Endothelial cell of umbilical vein (primary cell): Measurements from ENCODE around the gene MYO1F. TPM values are rescaled to one million over a fixed set of nuclear protein-coding genes. Genes with fewer than 3 reads are reported as not detected.

Source experiments
- BruUV-seq: library from RNA; stranded (reverse); fragments of 400-500 nt; replicated peaks from 2 replicates; lab custom pipeline; 2021; lab: Mats Ljungman, UMichigan
- CTCF ChIA-PET: fragments of 300-600, 350-600 bp; sonication (Branson Sonifier 250); formaldehyde crosslinking; loops from one replicate; lab custom pipeline; 2021; ENCODE audit warnings: antibody characterized with exemption, inconsistent platforms; lab: Charles Lee
- POLR2A ChIA-PET: fragments of 300-600, 350-600 bp; sonication (Branson Sonifier 250); formaldehyde crosslinking; loops from one replicate; lab custom pipeline; 2021; ENCODE audit warnings: antibody characterized with exemption, inconsistent platforms; lab: Charles Lee
- DNase-seq: peaks from one replicate; pipeline ENCODE4 v3.0.0-alpha.2; 2011; ENCODE audit warnings: low read depth, low spot score
- FAIRE-seq: peaks from 2 replicates; lab custom pipeline; 2011; peaks lifted over from hg19 to GRCh38; lab: Jason Lieb, UNC
- H2AFZ ChIP-seq: 2 replicates; pipeline ENCODE4 v1.6.0; 2012; ENCODE audit warnings: low read depth, low read length, control low read depth, inconsistent platforms
- H3K27ac ChIP-seq: 2 replicates; pipeline ENCODE4 v1.5.1; 2011; ENCODE audit warnings: low read depth, mild to moderate bottlenecking, control low read depth, low read length, moderate library complexity; ENCODE audit not compliant: insufficient read depth
- H3K27me3 ChIP-seq, 2 experiments: 2 replicates each; pipeline versions ENCODE4 v1.6.0 to v1.6.1; 2011; ENCODE audit warnings: low read length in 2 of 2, mixed read lengths in 1 of 2; ENCODE audit not compliant: control insufficient read depth in 2 of 2, insufficient read depth in 2 of 2
- H3K36me3 ChIP-seq, 2 experiments: 2 replicates in 1 of 2; 3 replicates in 1 of 2; pipeline ENCODE4 v1.5.1; 2011; ENCODE audit warnings: low read length in 2 of 2, mild to moderate bottlenecking in 1 of 2, moderate library complexity in 1 of 2; ENCODE audit not compliant: control insufficient read depth in 2 of 2, insufficient read depth in 2 of 2; ENCODE audit errors: extremely low read depth in 1 of 2
- H3K4me1 ChIP-seq: 3 replicates; pipeline ENCODE4 v1.5.1; 2011; ENCODE audit warnings: mild to moderate bottlenecking, low read length; ENCODE audit not compliant: control insufficient read depth, insufficient read depth; ENCODE audit errors: extremely low read depth
- H3K4me2 ChIP-seq: 2 replicates; pipeline ENCODE4 v1.6.1; 2011; ENCODE audit warnings: low read length, control low read depth, mixed read lengths; ENCODE audit not compliant: insufficient read depth
- H3K4me3 ChIP-seq, 3 experiments: fragments of 200-600 bp in 1 of 3; sonication (generic), shearing (Covaris generic) in 1 of 3; replicated peaks in 1 of 3; 2 replicates each; pipeline ENCODE4 v1.5.1; 2011 to 2016; ENCODE audit warnings: control low read depth in 3 of 3, low read length in 3 of 3, mild to moderate bottlenecking in 2 of 3, inconsistent platforms in 1 of 3, low read depth in 1 of 3, moderate library complexity in 1 of 3; ENCODE audit not compliant: insufficient read depth in 1 of 3
- H3K79me2 ChIP-seq: 2 replicates; pipeline ENCODE4 v1.6.0; 2012; ENCODE audit warnings: low read length, inconsistent platforms; ENCODE audit not compliant: control insufficient read depth, insufficient read depth
- H3K9ac ChIP-seq: replicated peaks from 2 replicates; pipeline ENCODE3; 2011; ENCODE audit warnings: low read length, control low read depth; ENCODE audit not compliant: insufficient read depth; ENCODE audit errors: extremely low read depth
- H3K9me1 ChIP-seq: replicated peaks from 3 replicates; pipeline ENCODE4 v1.6.0; 2011; ENCODE audit warnings: mild to moderate bottlenecking, low read length; ENCODE audit not compliant: control insufficient read depth, insufficient read depth; ENCODE audit errors: extremely low read depth
- H3K9me3 ChIP-seq: replicated peaks from 2 replicates; pipeline ENCODE4 v1.5.1; 2012; ENCODE audit warnings: low read length, inconsistent platforms; ENCODE audit not compliant: control insufficient read depth, insufficient read depth
- H4K20me1 ChIP-seq: replicated peaks from 2 replicates; pipeline ENCODE3; 2011; ENCODE audit warnings: mild to moderate bottlenecking, low read length; ENCODE audit not compliant: control insufficient read depth, insufficient read depth; ENCODE audit errors: extremely low read depth
- CTCF ChIP-seq, 2 donors: IDR thresholded peaks; 1 replicate in 1 of 2; 2 replicates in 1 of 2; pipeline ENCODE4 v1.5.1; 2011; ENCODE audit warnings: low read length in 2 of 2, mild to moderate bottlenecking in 2 of 2, moderate library complexity in 2 of 2, control low read depth in 1 of 2, inconsistent platforms in 1 of 2, low read depth in 1 of 2; ENCODE audit not compliant: insufficient read depth in 1 of 2; ENCODE audit errors: extremely low read depth in 1 of 2
- EZH2 ChIP-seq: IDR thresholded peaks from 2 replicates; pipeline ENCODE4 v1.6.1; 2012; ENCODE audit warnings: borderline replicate concordance, low read depth, mild to moderate bottlenecking, moderate library complexity, low read length, inconsistent platforms; ENCODE audit not compliant: severe bottlenecking
- FOS ChIP-seq: IDR thresholded peaks from 2 replicates; pipeline ENCODE4 v1.6.1; 2011; ENCODE audit warnings: mild to moderate bottlenecking, low read length, moderate library complexity, borderline replicate concordance; ENCODE audit not compliant: insufficient read depth
- GATA2 ChIP-seq: IDR thresholded peaks from 2 replicates; pipeline ENCODE4 v1.7.0; 2011; ENCODE audit warnings: low read depth, mild to moderate bottlenecking, moderate library complexity, mixed read lengths, low read length; ENCODE audit not compliant: insufficient read length, insufficient read depth
- JUN ChIP-seq: IDR thresholded peaks from 2 replicates; pipeline ENCODE4 v1.6.1; 2011; ENCODE audit warnings: borderline replicate concordance, low read depth; ENCODE audit not compliant: insufficient read length, insufficient read depth
- MYC ChIP-seq: IDR thresholded peaks from one replicate; pipeline ENCODE4 v1.6.1; 2011; ENCODE audit warnings: mild to moderate bottlenecking, low read depth, low read length
- POLR2A ChIP-seq: IDR thresholded peaks from 2 replicates; pipeline ENCODE4 v1.6.1; 2012; ENCODE audit warnings: low read depth, mild to moderate bottlenecking, control low read depth, low read length
- POLR2AphosphoS5 ChIP-seq: IDR thresholded peaks from 2 replicates; pipeline ENCODE4 v1.6.1; 2012; ENCODE audit warnings: low read depth, mild to moderate bottlenecking, control low read depth, low read length, moderate library complexity; ENCODE audit not compliant: insufficient read depth
- dilution Hi-C: fragments of 300-500 bp; cut with MboI; formaldehyde crosslinking; loops from one replicate; pipeline ENCODE4 v1.15.0; 2019; ENCODE audit warnings: low sequenced_read_pairs; ENCODE audit not compliant: extremely low pct_ligation_motif_present
- intact Hi-C: fragments of 100-400 bp; cut with micrococcal nuclease; formaldehyde crosslinking; loops from one replicate; pipeline ENCODE4 v1.10.0; 2022
- polyA plus RNA-seq, 4 experiments: library from polyadenylated mRNA; depleted of rRNA in 3 of 4; stranded (reverse) in 3 of 4; unstranded in 1 of 4; fragments of >200 nt; gene quantifications; 2 replicates each; pipeline versions ENCODE4 v1.2.1 to v1.2.3, GENCODE V29; 2011 to 2012; ENCODE audit warnings: missing spikeins in 1 of 4
- total RNA-seq: library from RNA; stranded (reverse); gene quantifications from 2 replicates; pipeline ENCODE4 v1.2.3, GENCODE V29; 2021
- TF ChIP-seq, protein P1 (sequence below): IDR thresholded peaks from 2 replicates; pipeline ENCODE4 v1.6.1; 2011; ENCODE audit not compliant: insufficient read depth, insufficient read length

Gene MYO1F
- total and polyA plus RNA-seq, 2 donors (not counting 3 experiments of a cell fraction or from before 2014, with no cell fraction given): 0.22 to 0.39 TPM

DNA sequence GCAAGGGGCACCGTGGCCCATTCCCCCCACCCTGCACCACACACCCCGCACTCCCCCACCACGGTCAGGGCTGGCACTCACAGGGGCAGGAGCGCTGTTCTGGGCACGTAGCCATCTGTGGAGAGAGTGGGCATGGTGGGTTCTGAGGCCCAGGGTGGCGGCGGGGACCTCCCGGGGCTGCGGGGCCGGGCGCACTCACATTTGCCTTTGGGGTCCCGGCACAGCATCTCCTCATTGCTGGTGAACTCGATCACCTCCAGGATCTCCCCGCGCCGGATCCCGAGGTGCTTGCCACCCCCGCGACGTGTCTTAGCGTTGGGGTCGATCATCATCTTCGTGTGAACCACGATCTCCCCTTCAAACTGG lies 86.9 kb downstream of the MYO1F start:
- dilution Hi-C loops (no loop called here), intact Hi-C loops (no loop called here)
- no TSS peak for BruUV-seq
- Histone ChIP-seq H3K9me3 (no peaks in the 10 kb centered on the region), H3K4me3 (no peak overlapping the region), H3K79me2 (no peaks in the 10 kb centered on the region), H3K27ac (no peak overlapping the region), H2AFZ (no peak overlapping the region), H3K27me3 (no peaks in the 10 kb centered on the region), H4K20me1 (no peaks in the 10 kb centered on the region), H3K9ac (no peak overlapping the region), H3K4me1 (no peaks in the 10 kb centered on the region), H3K9me1 (no peaks in the 10 kb centered on the region), H3K36me3 (peaks cover 16 to 34% of the 10 kb centered on the region in 2 experiments), H3K4me2 (no peak overlapping the region)
- TF ChIP-seq POLR2A (peak; percentile 41), GATA2 (no peak), JUN (no peak)
- TF ChIP-seq, protein P1, sequence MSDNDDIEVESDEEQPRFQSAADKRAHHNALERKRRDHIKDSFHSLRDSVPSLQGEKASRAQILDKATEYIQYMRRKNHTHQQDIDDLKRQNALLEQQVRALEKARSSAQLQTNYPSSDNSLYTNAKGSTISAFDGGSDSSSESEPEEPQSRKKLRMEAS: no peak
- ChIA-PET CTCF (interaction anchor here (1.0 kb wide), 1 partner anchor 77 kb away, joined by 3 read pairs; the partner anchor contains the start of gene MARCHF2), POLR2A (no interaction called here)
- FAIRE-seq (no peak), DNase-seq (no peak)

DNA sequence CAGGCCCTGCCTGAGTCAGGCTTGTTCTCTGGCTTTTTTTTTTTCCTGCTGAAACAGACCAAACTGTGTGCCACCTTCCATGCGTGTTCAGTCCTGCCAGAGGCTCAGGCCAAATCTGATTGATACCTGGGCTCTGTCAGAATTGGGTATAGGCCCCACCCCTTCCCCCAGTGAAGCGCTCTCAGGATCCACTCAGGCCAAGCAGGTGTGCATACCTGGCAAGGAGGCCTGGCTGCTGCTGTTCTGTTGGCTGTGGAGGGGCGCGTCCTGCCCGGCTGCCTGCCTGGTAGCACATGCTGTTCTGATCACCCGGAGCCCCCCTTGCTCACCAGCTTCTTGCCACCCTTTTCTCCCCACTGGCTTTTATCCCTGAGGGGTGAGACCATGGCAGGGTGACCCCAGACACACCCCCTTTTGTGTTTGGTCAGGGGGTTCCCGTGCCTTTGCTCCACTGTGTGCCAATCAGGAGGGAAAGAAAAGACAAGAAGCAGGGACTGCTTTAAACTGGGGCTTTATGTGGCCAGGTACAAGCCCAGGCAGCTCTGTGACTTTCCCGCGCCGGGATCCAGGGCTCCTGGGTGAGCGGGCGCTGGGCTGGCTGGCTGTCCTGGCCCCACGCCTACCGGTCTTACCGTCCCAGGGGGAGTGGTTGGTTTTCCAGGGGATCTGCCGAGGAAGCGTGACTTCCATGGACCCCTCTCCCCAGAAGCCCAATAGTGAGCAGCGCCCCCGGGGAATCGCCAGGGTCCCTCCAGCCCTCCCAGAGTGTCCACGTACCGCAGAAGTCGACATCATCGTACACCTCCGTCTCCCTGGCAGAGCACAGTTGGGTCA lies 87.5 kb downstream of the MYO1F start:
- dilution Hi-C loops: no loop called here
- Histone ChIP-seq H3K27me3 (no peaks in the 10 kb centered on the region), H4K20me1 (no peaks in the 10 kb centered on the region), H3K4me2 (no peak overlapping the region), H3K4me1 (no peaks in the 10 kb centered on the region), H3K27ac (no peak overlapping the region), H3K79me2 (no peaks in the 10 kb centered on the region), H3K9me1 (no peaks in the 10 kb centered on the region), H3K4me3 (no peak overlapping the region), H2AFZ (no peak overlapping the region), H3K9ac (no peak overlapping the region), H3K36me3 (peaks cover 21 to 40% of the 10 kb centered on the region in 2 experiments), H3K9me3 (no peaks in the 10 kb centered on the region)
- FAIRE-seq (no peak), DNase-seq (no peak)
- intact Hi-C loops: no loop called here
- no TSS peak for BruUV-seq
- CTCF ChIA-PET: interaction anchor here (0.9 kb wide), 1 partner anchor 11 kb away, joined by 5 read pairs; no protein-coding TSS in a partner anchor
- TF ChIP-seq MYC (no peak), JUN (no peak), CTCF (IDR thresholded peaks at IDR 0.05; ENCODE audit: extremely low read depth in 1 of 2, insufficient read depth in 1 of 2, low read depth in 1 of 2, low read length in 2 of 2) (no peak), POLR2AphosphoS5 (no peak), POLR2A (no peak), FOS (no peak), GATA2 (no peak), EZH2 (no peak)
- TF ChIP-seq, protein P1: no peak
- POLR2A ChIA-PET: interaction anchor here (0.7 kb wide), 1 partner anchor 33 kb away, joined by 9 read pairs; no protein-coding TSS in a partner anchor
